HG03378 (cell line): ENCODE data around the gene PCDHB6.
"Not testable (repeated sequence)": the region's sequence is repeated elsewhere in the genome, so short reads cannot be mapped to it uniquely, and the experiment has no call there.

Experiments
- ATAC-seq: cut with Tn5 transposase; IDR thresholded peaks from one replicate; pipeline ENCODE4 v1.9.1; 2021; ENCODE audit warnings: mild to moderate bottlenecking, moderate library complexity; ENCODE audit not compliant: unreplicated experiment

Gene PCDHB6

DNA sequence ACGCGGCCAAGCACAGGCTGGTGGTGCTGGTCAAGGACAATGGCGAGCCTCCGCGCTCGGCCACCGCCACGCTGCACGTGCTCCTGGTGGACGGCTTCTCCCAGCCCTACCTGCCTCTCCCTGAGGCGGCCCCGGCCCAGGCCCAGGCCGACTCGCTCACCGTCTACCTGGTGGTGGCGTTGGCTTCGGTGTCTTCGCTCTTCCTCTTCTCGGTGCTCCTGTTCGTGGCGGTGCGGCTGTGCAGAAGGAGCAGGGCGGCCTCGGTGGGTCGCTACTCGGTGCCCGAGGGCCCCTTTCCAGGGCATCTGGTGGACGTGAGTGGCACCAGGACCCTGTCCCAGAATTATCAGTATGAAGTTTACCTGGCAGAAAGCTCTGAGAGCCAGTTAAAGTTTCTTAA is 8.0 kb downstream of the PCDHB6 start:
- ATAC-seq = not testable (repeated sequence)

DNA sequence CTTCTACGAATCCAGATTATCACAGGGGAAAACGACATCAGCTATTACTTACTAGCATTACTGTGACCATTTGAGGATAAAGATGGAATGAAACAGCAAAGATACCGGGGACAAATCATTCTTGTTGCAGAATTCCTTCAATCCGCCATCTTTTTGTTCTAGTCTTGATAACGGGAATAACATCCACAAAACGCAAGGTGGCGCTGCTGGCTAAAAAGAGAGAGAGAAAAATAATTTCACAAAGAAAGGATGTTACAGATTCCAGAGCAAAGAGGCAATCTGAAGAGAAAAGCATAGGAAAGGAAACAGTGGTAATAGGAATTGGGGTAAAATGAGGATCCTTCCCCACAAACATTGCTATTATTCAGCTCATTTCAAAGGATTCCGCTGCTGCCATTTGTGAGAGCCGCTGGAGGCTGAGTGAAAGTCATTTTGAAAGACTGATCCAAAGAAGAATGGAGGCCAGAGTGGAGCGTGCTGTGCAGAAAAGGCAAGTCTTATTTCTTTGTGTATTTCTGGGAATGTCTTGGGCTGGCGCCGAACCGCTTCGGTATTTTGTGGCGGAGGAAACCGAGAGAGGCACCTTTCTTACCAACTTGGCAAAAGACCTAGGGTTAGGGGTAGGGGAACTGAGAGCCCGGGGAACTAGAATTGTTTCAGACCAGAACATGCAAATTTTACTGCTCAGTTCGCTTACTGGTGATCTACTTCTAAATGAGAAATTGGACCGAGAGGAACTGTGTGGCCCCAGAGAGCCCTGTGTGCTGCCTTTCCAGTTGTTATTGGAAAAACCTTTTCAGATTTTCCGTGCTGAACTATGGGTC is 22.7 kb downstream of the PCDHB6 start, which contains the start of gene PCDHB7:
Gene PCDHB7 (plus strand): TSS at position 264 of the 824 bp plus-strand sequence. CDS start 192 bp downstream, at position 456.
- ATAC-seq = no peak

DNA sequence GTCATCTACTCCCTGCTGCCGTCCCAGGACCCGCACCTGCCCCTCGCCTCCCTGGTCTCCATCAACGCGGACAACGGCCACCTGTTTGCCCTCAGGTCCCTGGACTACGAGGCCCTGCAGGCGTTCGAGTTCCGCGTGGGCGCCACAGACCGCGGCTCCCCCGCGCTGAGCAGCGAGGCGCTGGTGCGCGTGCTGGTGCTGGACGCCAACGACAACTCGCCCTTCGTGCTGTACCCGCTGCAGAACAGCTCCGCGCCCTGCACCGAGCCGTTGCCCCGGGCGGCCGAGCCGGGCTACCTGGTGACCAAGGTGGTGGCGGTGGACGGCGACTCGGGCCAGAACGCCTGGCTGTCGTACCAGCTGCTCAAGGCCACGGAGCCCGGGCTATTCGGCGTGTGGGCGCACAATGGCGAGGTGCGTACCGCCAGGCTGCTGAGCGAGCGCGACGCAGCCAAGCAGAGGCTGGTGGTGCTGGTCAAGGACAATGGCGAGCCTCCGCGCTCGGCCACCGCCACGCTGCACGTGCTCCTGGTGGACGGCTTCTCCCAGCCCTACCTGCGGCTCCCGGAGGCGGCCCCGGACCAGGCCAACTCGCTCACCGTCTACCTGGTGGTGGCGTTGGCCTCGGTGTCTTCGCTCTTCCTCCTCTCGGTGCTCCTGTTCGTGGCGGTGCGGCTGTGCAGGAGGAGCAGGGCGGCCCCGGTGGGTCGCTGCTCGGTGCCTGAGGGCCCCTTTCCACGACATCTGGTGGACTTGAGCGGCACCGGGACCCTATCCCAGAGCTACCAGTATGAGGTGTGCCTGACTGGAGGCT is 24.6 kb downstream of the PCDHB6 start:
- ATAC-seq = not testable (repeated sequence)

DNA sequence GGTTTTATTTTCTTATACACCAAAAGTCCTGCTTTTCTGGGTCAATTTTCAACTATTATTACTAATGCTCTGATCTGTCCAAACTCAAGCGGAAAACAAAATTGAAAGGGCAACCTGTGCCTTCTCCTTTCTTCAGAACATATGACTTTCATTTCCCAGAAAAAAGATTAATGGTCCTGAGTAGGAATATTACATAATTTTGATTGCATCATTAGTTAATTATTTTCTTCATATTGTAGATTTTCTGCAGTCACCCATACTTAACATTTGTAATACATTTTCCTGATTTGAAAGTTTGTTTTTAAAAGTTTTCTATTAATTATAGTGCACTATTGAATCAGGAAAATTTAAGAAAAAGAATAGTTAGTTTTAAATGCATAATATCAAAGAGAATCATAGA is 26.1 kb downstream of the PCDHB6 start:
- ATAC-seq = no peak

DNA sequence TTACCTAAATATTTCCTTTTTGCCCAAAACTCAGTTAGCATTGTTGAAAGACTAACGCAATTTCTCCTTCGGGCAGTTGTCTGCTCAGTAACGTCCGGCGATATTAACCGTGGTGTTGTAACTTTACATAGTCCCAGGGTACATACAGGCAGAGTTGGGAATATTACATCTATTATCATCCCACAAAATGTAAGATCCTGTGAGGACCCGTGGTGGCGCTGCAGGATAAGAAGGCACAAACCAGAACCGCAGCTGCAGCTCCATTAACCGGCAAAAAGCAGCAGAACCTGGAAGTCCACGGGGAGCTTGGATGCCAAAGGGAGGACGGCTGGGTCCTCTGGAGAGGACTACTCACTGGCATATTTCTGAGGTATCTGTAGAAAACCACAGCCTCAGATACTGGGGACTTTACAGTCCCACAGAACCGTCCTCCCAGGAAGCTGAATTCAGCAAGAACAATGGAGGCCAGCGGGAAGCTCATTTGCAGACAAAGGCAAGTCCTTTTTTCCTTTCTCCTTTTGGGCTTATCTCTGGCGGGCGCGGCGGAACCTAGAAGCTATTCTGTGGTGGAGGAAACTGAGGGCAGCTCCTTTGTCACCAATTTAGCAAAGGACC is 27.8 kb downstream of the PCDHB6 start, which contains the start of gene PCDHB8:
Gene PCDHB8 (plus strand): TSS at position 214 of the 615 bp plus-strand sequence. CDS start 245 bp downstream, at position 459.
- not testable (repeated sequence) for ATAC-seq

DNA sequence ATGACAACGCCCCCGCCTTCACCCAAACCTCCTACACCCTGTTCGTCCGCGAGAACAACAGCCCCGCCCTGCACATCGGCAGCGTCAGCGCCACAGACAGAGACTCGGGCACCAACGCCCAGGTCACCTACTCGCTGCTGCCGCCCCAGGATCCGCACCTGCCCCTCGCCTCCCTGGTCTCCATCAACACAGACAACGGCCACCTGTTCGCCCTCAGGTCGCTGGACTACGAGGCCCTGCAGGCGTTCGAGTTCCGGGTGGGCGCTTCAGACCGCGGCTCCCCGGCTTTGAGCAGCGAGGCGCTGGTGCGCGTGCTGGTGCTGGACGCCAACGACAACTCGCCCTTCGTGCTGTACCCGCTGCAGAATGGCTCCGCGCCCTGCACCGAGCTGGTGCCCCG is 29.5 kb downstream of the PCDHB6 start:
- not testable (repeated sequence) for ATAC-seq

DNA sequence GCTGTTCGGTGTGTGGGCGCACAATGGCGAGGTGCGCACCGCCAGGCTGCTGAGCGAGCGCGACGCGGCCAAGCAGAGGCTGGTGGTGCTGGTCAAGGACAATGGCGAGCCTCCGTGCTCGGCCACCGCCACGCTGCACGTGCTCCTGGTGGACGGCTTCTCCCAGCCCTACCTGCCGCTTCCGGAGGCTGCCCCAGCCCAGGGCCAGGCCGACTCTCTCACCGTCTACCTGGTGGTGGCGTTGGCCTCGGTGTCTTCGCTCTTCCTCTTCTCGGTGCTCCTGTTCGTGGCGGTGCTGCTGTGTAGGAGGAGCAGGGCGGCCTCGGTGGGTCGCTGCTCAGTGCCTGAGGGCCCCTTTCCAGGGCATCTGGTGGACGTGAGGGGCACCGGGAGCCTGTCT is 30.0 kb downstream of the PCDHB6 start:
- not testable (repeated sequence) for ATAC-seq

DNA sequence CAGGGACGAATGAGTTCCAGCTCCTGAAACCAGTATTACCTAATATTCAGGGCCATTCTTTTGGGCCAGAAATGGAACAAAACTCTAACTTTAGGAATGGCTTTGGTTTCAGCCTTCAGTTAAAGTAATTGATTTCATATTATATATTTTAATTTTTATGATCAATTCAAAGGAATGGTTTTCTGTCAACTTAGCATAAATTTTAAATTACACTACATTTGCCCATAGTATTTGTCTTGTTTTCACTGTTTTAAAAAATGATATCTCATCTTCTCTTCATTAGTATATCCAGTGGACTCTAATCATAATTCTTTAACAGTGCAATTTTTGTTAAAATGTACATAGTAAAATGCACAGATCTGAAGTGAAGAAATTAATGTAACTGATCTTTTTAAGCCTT is 30.5 kb downstream of the PCDHB6 start:
- no peak for ATAC-seq

DNA sequence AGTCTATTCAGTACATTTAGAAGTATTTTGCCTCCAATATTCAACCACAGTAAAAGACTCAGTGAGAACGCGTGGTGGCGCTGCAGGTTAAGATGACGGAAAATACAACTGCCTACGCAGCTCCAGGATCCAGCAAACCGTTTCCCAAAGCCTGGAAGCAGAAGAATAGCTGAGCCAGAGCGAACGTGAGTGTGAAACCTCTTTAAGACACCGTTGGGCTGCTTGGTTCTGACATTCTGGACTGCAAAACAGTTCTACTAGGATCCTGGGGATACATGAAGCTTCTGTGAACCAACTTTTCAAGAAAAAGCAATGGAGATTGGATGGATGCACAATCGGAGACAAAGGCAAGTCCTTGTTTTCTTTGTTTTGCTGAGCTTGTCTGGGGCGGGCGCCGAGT is 32.4 kb downstream of the PCDHB6 start, which contains the start of gene PCDHB16:
Gene PCDHB16 (plus strand): TSS at position 140 of the 400 bp plus-strand sequence. CDS start 173 bp downstream, at position 313.
- ATAC-seq = no peak

DNA sequence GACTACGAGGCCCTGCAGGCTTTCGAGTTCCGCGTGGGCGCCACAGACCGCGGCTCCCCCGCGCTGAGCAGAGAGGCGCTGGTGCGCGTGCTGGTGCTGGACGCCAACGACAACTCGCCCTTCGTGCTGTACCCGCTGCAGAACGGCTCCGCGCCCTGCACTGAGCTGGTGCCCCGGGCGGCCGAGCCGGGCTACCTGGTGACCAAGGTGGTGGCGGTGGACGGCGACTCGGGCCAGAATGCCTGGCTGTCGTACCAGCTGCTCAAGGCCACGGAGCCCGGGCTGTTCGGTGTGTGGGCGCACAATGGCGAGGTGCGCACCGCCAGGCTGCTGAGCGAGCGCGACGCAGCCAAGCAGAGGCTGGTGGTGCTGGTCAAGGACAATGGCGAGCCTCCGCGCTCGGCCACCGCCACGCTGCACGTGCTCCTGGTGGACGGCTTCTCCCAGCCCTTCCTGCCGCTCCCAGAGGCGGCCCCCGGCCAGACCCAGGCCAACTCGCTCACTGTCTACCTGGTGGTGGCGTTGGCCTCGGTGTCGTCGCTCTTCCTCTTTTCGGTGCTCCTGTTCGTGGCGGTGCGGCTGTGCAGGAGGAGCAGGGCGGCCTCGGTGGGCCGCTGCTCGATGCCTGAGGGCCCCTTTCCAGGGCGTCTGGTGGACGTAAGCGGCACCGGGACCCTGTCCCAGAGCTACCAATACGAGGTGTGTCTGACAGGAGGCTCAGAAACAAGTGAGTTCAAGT is 34.4 kb downstream of the PCDHB6 start:
- not testable (repeated sequence) for ATAC-seq

DNA sequence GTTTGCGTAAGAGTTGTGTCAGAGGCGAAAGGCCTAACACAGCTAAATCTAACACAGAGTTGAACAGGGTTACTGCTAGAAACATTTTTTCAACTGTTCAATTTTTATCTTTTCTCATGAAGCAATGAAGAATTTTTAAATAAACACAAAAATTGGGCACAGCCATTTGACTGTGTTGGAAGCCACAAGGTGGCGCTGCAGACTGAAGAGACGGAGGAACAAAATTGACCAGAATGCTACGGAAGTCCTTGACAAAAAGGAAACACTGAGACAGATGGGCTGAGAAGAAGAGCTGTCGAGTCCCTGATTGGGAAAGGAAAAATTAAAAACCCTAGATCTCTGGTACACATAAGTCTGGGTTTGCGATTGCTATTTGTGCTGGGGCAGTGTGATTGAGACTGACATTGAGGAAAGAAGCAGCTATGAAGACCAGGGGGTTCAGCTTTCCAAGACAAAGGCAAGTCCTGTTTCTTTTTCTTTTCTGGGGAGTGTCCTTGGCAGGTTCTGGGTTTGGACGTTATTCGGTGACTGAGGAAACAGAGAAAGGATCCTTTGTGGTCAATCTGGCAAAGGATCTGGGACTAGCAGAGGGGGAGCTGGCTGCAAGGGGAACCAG is 37.1 kb downstream of the PCDHB6 start, which contains the start of gene PCDHB9:
Gene PCDHB9 (plus strand): TSS at position 265 of the 616 bp plus-strand sequence. CDS start 158 bp downstream, at position 423.
- ATAC-seq = no peak

DNA sequence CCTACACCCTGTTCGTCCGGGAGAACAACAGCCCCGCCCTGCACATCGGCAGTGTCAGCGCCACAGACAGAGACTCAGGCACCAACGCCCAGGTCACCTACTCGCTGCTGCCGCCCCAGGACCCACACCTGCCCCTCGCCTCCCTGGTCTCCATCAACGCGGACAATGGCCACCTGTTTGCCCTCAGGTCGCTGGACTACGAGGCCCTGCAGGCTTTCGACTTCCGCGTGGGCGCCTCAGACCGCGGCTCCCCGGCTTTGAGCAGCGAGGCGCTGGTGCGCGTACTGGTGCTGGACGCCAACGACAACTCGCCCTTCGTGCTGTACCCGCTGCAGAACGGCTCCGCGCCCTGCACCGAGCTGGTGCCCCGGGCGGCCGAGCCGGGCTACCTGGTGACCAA is 38.8 kb downstream of the PCDHB6 start:
- ATAC-seq = not testable (repeated sequence)

DNA sequence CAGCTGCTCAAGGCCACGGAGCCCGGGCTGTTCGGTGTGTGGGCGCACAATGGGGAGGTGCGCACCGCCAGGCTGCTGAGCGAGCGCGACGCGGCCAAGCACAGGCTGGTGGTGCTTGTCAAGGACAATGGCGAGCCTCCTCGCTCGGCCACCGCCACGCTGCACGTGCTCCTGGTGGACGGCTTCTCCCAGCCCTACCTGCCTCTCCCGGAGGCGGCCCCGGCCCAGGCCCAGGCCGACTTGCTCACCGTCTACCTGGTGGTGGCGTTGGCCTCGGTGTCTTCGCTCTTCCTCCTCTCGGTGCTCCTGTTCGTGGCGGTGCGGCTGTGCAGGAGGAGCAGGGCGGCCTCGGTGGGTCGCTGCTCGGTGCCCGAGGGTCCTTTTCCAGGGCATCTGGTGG is 39.3 kb downstream of the PCDHB6 start:
- not testable (repeated sequence) for ATAC-seq

DNA sequence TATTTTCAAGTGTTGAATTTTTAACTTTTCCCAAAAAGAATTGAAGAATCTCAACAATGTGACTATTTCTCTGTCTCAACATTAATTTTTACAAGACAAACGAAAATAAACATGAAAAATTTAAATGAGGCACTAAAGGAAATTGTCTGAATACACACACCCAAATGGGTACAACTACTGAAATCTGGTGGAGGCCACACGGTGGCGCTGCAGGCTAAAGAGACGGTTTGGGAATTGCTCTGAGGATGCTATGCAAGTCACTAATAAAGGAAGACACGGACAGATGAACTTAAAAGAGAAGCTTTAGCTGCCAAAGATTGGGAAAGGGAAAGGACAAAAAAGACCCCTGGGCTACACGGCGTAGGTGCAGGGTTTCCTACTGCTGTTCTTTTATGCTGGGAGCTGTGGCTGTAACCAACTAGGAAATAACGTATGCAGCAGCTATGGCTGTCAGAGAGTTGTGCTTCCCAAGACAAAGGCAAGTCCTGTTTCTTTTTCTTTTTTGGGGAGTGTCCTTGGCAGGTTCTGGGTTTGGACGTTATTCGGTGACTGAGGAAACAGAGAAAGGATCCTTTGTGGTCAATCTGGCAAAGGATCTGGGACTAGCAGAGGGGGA is 42.4 kb downstream of the PCDHB6 start, which contains the start of gene PCDHB10:
Gene PCDHB10 (plus strand): TSS at position 244 of the 616 bp plus-strand sequence. CDS start 200 bp downstream, at position 444.
- ATAC-seq = no peak

DNA sequence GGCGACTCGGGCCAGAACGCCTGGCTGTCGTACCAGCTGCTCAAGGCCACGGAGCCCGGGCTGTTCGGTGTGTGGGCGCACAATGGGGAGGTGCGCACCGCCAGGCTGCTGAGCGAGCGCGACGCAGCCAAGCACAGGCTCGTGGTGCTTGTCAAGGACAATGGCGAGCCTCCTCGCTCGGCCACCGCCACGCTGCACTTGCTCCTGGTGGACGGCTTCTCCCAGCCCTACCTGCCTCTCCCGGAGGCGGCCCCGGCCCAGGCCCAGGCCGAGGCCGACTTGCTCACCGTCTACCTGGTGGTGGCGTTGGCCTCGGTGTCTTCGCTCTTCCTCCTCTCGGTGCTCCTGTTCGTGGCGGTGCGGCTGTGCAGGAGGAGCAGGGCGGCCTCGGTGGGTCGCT is 44.5 kb downstream of the PCDHB6 start:
- ATAC-seq = not testable (repeated sequence)

DNA sequence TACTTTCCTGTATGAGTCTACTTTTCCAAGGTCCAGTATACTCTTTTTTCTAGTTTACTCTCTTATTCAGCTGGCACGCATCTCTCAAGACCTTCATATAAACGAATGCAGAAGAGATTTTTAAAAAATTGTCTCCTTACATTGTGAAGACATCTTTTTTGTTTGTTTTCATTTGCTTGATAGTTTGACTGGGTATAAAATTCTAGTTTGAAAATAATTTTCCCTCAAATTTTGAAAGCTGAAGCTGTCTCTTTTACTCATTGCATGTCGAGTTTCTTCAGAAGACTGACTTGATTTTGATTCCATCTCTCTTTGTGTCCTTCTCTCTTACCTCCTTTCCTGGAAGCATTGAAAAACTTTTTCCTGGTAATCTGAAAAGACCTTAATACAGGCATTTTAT is 46.5 kb downstream of the PCDHB6 start:
- no peak for ATAC-seq

DNA sequence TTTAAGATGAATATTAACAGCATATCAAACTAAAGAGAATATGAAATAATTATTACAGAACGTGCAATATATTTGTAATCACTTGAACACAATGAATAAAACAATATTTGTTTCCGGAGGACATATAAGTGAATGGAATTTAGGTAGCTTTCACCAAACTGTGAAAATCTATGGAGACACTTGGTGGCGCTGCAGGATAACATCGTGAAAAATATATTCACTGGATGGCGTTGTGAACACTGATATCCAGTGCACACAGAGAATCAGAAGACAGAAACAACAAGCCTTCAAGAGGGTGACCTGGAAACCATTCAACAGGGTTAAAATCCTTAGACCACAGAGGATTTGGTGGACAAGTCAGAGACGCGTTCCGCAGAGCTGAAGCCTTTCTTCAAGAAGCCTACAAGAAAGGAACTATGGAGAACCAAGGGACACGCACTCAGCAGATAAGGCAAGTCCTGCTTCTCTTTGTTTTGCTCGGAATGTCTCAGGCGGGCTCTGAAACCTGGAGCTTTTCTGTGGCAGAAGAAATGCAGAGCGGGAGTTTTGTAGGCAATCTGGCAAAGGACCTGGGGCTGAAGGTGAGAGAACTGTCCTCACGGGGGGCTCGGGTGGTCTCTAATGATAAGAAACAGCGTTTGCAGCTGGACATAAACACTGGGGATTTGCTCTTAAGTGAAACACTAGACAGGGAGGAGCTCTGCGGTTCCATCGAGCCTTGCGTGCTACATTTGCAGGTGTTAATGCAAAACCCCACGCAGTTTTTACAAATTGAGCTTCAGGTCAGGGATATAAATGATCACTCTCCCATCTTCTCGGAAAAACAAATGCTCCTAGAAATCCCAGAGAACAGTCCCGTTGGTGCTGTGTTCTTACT is 49.7 kb downstream of the PCDHB6 start, which contains the start of gene PCDHB11:
Gene PCDHB11 (plus strand): TSS at position 269 of the 877 bp plus-strand sequence. CDS start 148 bp downstream, at position 417.
- ATAC-seq = no peak

DNA sequence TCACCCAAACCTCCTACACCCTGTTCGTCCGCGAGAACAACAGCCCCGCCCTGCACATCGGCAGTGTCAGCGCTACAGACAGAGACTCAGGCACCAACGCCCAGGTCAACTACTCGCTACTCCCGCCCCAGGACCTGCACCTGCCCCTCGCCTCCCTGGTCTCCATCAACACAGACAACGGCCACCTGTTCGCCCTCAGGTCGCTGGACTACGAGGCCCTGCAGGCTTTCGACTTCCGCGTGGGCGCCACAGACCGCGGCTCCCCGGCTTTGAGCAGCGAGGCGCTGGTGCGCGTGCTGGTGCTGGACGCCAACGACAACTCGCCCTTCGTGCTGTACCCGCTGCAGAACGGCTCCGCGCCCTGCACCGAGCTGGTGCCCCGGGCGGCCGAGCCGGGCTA is 51.3 kb downstream of the PCDHB6 start:
- ATAC-seq = not testable (repeated sequence)
